ENCODE data around the gene ZBTB40.

Gene ZBTB40

DNA sequence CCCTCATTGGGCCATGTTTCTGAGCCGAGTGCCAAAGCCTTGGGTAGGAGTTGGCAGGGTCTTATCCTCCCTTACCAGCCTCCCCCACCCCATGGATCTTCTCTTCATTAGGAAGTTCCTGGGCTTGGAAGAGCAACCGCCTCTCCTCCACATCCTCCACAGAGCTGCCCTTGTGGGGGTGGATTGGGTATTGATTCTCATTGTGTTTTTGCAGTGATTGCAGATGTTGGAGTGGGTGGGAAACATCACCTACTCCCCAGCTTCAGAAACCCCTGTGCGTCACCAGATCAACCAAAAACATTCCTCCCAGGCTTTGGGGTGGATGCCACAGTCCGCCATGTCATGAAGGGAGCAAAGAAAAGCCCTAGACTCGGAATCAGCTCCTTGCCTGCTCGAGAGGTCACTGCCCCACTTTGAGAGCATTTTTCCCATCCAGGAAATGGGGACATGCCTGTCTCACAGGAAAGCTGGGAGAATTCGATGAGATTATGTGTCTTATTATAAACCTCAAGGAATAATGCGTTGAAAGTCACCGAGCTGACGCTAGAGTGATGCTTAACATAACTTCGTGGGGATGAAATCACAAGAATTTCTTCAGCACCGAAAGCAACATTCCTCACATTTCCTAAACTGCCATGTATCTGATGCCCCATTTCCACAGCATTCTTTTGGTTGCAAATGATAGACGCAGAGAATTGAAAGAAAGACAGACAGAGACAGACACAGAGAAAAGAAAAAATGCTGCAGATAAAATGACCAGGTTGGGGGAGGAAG, 44.7 kb upstream of the ZBTB40 start:
- TF ChIP-seq EZH2 (IDR thresholded peaks at IDR 0.05; ENCODE audit: borderline replicate concordance, low read depth, low read length, severe bottlenecking), result no peak
- TF ChIP-seq, protein P1, sequence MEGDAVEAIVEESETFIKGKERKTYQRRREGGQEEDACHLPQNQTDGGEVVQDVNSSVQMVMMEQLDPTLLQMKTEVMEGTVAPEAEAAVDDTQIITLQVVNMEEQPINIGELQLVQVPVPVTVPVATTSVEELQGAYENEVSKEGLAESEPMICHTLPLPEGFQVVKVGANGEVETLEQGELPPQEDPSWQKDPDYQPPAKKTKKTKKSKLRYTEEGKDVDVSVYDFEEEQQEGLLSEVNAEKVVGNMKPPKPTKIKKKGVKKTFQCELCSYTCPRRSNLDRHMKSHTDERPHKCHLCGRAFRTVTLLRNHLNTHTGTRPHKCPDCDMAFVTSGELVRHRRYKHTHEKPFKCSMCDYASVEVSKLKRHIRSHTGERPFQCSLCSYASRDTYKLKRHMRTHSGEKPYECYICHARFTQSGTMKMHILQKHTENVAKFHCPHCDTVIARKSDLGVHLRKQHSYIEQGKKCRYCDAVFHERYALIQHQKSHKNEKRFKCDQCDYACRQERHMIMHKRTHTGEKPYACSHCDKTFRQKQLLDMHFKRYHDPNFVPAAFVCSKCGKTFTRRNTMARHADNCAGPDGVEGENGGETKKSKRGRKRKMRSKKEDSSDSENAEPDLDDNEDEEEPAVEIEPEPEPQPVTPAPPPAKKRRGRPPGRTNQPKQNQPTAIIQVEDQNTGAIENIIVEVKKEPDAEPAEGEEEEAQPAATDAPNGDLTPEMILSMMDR (IDR thresholded peaks at IDR 0.05; ENCODE audit: borderline replicate concordance, extremely low read depth, low read length, poor library complexity, severe bottlenecking), result no peak
- Histone ChIP-seq H3K9ac (ENCODE audit: low read depth, low read length) (no peak overlapping the region), H3K27ac (ENCODE audit: low read length) (no peak overlapping the region), H3K79me2 (ENCODE audit: insufficient read depth, low read length) (no peaks in the 10 kb centered on the region), H3K36me3 (ENCODE audit: insufficient read depth, low read length) (no peaks in the 10 kb centered on the region), H3K9me3 (ENCODE audit: insufficient read depth, low read length, severe bottlenecking) (no peaks in the 10 kb centered on the region), H3K4me3 (ENCODE audit: low read depth in 1 of 2, low read length in 2 of 2) (no peak overlapping the region), H4K20me1 (ENCODE audit: insufficient read depth, low read length) (peaks cover 5% of the 10 kb centered on the region; the same call in 1 of the 2 replicates), H3K4me1 (ENCODE audit: insufficient read depth, low read length) (no peaks in the 10 kb centered on the region), H2AFZ (ENCODE audit: low read depth, low read length) (no peak overlapping the region), H3K4me2 (ENCODE audit: insufficient read depth, low read length) (no peak overlapping the region), H3K27me3 (ENCODE audit: insufficient read depth, low read length, poor library complexity) (peaks cover 8% of the 10 kb centered on the region)
- ATAC-seq (ENCODE audit: insufficient read depth, low read depth), result no peak
- no peak for DNase-seq

DNA sequence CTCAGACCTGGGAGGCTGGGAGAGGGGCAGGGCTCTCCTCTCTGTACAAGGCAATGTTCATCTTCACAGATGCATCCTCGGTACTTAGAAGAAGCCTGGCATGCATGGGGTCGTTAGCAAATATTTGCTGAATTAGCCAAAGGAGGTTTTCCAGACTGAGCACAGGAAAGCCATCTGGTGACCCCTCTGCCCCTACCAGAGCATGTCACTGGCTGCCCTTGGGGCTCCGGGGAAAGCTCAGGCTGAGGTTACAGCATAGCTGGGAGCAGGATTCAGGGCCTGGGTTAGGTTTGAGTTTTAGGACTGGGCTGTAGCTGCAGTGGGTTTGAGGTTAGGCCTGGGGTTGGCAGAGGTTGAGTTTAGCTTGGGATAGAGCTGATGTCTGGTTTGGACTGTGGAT, 43.4 kb upstream of the ZBTB40 start:
- TF ChIP-seq, protein P1 (IDR thresholded peaks at IDR 0.05; ENCODE audit: borderline replicate concordance, extremely low read depth, low read length, poor library complexity, severe bottlenecking), result no peak
- no peak for TF ChIP-seq EZH2 (IDR thresholded peaks at IDR 0.05; ENCODE audit: borderline replicate concordance, low read depth, low read length, severe bottlenecking)
- H3K4me1 ChIP-seq (ENCODE audit: insufficient read depth, low read length), result no peaks in the 10 kb centered on the region
- no peak for ATAC-seq (ENCODE audit: insufficient read depth, low read depth)

DNA sequence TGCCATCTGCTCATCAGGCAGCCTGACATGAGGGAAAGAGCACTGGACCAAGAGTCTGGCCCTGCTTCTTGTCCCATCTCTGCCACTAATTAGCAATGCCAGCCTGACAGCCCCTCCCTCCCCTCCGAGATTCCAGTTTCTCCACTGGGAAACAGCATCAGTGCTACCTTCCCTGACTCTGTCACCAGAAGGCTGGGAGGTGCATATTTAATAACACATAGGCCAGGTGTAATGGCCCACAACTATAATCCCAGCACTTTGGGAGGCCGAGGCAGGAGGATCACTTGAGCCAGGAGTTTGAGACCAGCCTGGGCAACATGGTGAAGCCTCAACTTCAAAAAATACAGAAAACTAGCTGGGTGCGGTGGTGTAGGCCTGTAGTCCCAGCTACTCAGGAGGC, 41.2 kb upstream of the ZBTB40 start:
- peaks cover 3% of the 10 kb centered on the region; the same call in 1 of the 2 replicates for H4K20me1 ChIP-seq (ENCODE audit: insufficient read depth, low read length)
- H3K4me1 ChIP-seq (ENCODE audit: insufficient read depth, low read length), result no peaks in the 10 kb centered on the region
- H3K36me3 ChIP-seq (ENCODE audit: insufficient read depth, low read length), result no peaks in the 10 kb centered on the region
- H3K4me3 ChIP-seq (ENCODE audit: low read depth in 1 of 2, low read length in 2 of 2), result no peak overlapping the region
- no peaks in the 10 kb centered on the region for H3K9me3 ChIP-seq (ENCODE audit: insufficient read depth, low read length, severe bottlenecking)
- no peak for ATAC-seq (ENCODE audit: insufficient read depth, low read depth)
- no peak overlapping the region for H3K4me2 ChIP-seq (ENCODE audit: insufficient read depth, low read length)
- no peak for TF ChIP-seq EZH2 (IDR thresholded peaks at IDR 0.05; ENCODE audit: borderline replicate concordance, low read depth, low read length, severe bottlenecking)
- TF ChIP-seq, protein P1 (IDR thresholded peaks at IDR 0.05; ENCODE audit: borderline replicate concordance, extremely low read depth, low read length, poor library complexity, severe bottlenecking), result no peak
- H3K9ac ChIP-seq (ENCODE audit: low read depth, low read length), result no peak overlapping the region
- no peak overlapping the region for H2AFZ ChIP-seq (ENCODE audit: low read depth, low read length)
- no peak overlapping the region for H3K27ac ChIP-seq (ENCODE audit: low read length)
- peaks cover 15% of the 10 kb centered on the region for H3K27me3 ChIP-seq (ENCODE audit: insufficient read depth, low read length, poor library complexity)
- H3K79me2 ChIP-seq (ENCODE audit: insufficient read depth, low read length), result no peaks in the 10 kb centered on the region
- no peak for DNase-seq

More for the DNA sequence above, 43.4 kb upstream of the ZBTB40 start:
- no peaks in the 10 kb centered on the region for H3K79me2 ChIP-seq (ENCODE audit: insufficient read depth, low read length)
- H3K9ac ChIP-seq (ENCODE audit: low read depth, low read length), result no peak overlapping the region
- H3K27ac ChIP-seq (ENCODE audit: low read length), result no peak overlapping the region
- H3K9me3 ChIP-seq (ENCODE audit: insufficient read depth, low read length, severe bottlenecking), result no peaks in the 10 kb centered on the region
- H2AFZ ChIP-seq (ENCODE audit: low read depth, low read length), result no peak overlapping the region
- H3K36me3 ChIP-seq (ENCODE audit: insufficient read depth, low read length), result no peaks in the 10 kb centered on the region
- no peak overlapping the region for H3K4me3 ChIP-seq (ENCODE audit: low read depth in 1 of 2, low read length in 2 of 2)
- peaks cover 3% of the 10 kb centered on the region; the same call in 1 of the 2 replicates for H4K20me1 ChIP-seq (ENCODE audit: insufficient read depth, low read length)
- peaks cover 8% of the 10 kb centered on the region for H3K27me3 ChIP-seq (ENCODE audit: insufficient read depth, low read length, poor library complexity)
- no peak overlapping the region for H3K4me2 ChIP-seq (ENCODE audit: insufficient read depth, low read length)
- no peak for DNase-seq

Data from DND-41 (cell line).